Activated T-helper 17 cell treated with anti-CD3 and anti-CD28 coated beads, Interleukin-2, amount 50 U/mL, for 72 hours (primary cell): ENCODE data around the gene KLRD1. TPM values are rescaled to one million over a fixed set of nuclear protein-coding genes. Genes with fewer than 3 reads are reported as not detected.
"Not testable (repeated sequence)": the region's sequence is repeated elsewhere in the genome, so short reads cannot be mapped to it uniquely, and the experiment has no call there.

Experiments used
- ATAC-seq: fragments of 150-1000 bp; cut with Tn5 transposase; replicated peaks from 2 replicates; pipeline ENCODE4 v1.10.0; 2021; ENCODE audit warnings: mild to moderate bottlenecking, moderate library complexity
- H3K27ac Mint-ChIP-seq: one replicate; pipeline ENCODE4 v1.8.0; 2022; ENCODE audit warnings: mixed read lengths
- H3K27me3 Mint-ChIP-seq: one replicate; pipeline ENCODE4 v1.8.0; 2022; ENCODE audit warnings: mixed read lengths
- H3K36me3 Mint-ChIP-seq: one replicate; pipeline ENCODE4 v1.8.0; 2022; ENCODE audit warnings: low read depth, mild to moderate bottlenecking, mixed read lengths
- H3K4me1 Mint-ChIP-seq: one replicate; pipeline ENCODE4 v1.8.0; 2022; ENCODE audit warnings: mixed read lengths
- H3K4me3 Mint-ChIP-seq: one replicate; pipeline ENCODE4 v1.8.0; 2022; ENCODE audit warnings: mild to moderate bottlenecking, mixed read lengths
- H3K9me3 Mint-ChIP-seq: one replicate; pipeline ENCODE4 v1.8.0; 2022; ENCODE audit warnings: mixed read lengths
- total RNA-seq, 2 donors: library from RNA; stranded (reverse); gene quantifications; one replicate each; pipeline ENCODE4 v1.2.3, GENCODE V29; 2022

The KLRD1 gene
- total RNA-seq, 2 donors from 2014 or later, result 1.1 TPM; not detected in 1

DNA sequence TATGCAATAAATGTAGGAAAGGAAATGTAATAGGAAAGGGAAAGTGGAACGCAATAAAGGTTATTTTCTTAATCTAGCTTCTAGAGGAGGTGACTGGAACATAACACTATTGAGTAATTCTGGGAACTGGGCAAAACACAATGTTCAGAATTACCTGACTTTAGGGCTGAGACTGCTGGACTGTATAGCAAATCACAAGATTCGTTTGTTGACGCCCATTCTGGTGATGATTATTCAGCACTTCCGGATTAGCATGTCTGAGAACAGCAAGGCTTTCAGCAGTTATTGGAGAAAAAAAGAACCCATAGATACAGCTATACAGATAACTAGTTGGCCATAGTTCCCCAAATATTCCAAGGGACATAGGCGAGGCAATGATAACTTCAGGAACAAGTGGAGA lies 2.3 kb upstream of the KLRD1 start:
- peaks cover 11% of the 10 kb centered on the region for H3K27me3 Mint-ChIP-seq
- H3K4me1 Mint-ChIP-seq, result peaks cover 11% of the 10 kb centered on the region
- no peaks in the 10 kb centered on the region for H3K9me3 Mint-ChIP-seq
- H3K4me3 Mint-ChIP-seq, result no peak overlapping the region
- peak overlapping the region; percentile 28 for H3K27ac Mint-ChIP-seq
- no peak for ATAC-seq
- no peaks in the 10 kb centered on the region for H3K36me3 Mint-ChIP-seq

DNA sequence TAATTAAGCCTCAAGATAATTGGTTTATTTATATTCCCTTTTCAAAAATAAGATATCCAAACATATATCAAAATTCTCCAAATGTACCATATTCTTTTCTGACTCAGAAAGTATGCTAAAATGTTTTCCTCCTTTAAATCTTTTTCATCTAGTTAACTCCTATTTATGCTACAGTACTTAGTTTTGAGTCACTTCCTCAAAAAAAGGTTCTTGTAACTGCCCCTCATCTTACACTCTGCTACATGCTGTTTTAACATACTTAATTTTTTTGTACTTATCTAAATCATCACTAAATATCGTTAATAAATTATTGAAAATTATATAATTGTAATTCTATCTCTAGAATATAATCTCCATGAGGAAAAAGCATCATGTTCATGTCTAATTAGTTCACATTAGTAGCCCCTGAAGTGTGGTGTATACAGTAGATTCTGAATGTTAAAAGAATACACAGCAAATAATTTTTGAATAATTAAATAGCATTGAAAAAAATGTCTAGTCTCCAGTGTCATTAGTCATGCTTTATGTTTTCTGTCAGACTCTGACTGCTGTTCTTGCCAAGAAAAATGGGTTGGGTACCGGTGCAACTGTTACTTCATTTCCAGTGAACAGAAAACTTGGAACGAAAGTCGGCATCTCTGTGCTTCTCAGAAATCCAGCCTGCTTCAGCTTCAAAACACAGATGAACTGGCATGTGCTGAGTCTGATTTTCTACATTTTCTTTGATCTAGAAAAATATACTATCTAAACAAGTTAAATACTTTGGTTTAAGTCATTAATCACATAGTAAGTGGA lies 3.5 kb downstream of the KLRD1 start:
- no peak for ATAC-seq
- no peak overlapping the region for H3K27ac Mint-ChIP-seq
- H3K36me3 Mint-ChIP-seq, result no peaks in the 10 kb centered on the region
- H3K9me3 Mint-ChIP-seq, result no peaks in the 10 kb centered on the region
- H3K4me3 Mint-ChIP-seq, result no peak overlapping the region
- peaks cover 6% of the 10 kb centered on the region for H3K27me3 Mint-ChIP-seq
- H3K4me1 Mint-ChIP-seq, result no peaks in the 10 kb centered on the region

DNA sequence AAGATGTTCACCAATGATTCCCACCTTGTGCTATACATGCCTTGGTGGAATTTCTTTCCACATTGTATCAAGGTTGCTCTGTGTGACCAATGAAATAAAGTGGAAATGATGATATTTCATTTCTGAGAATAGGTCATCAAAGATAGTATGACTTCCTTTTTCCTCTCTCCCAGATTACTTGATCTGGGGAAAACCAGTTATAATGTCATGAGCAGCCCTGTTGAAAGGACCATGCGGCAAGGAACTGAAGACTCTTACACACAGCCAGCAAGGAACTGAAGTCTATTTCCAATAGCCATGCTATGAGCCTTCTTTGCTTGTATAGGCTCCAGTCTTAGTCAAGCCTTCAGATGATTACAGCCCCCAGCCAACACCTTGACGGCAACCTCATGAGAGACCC lies 11.7 kb downstream of the KLRD1 start:
- no peak overlapping the region for H3K27ac Mint-ChIP-seq
- H3K4me1 Mint-ChIP-seq, result peaks cover 7% of the 10 kb centered on the region
- H3K4me3 Mint-ChIP-seq, result peak overlapping the region; percentile 9
- H3K36me3 Mint-ChIP-seq, result no peaks in the 10 kb centered on the region
- H3K9me3 Mint-ChIP-seq, result no peaks in the 10 kb centered on the region
- no peak for ATAC-seq
- peaks cover 15% of the 10 kb centered on the region for H3K27me3 Mint-ChIP-seq

DNA sequence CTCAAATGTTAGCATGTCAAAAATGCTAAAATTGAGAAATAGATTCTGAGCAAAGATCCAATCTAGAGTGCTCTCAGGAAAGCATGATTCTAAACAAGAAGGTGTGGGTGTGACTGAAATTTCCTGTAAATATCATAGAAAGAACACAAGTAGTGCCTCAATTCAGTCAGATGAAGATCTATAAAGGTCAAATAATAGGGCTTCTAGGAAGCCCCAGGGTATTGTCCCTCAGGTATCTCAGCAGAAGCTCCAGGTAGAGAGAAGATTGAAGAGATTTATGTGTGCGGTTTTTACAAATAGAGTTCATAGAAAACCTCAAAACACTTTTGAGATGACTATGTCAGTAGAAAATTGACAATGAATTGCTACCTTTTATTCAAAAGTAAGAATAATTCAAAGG lies 13.0 kb downstream of the KLRD1 start:
- Mint-ChIP-seq H3K4me1 (peaks cover 7% of the 10 kb centered on the region), H3K36me3 (no peaks in the 10 kb centered on the region), H3K27ac (peak overlapping the region; percentile 15), H3K27me3 (peaks cover 19% of the 10 kb centered on the region), H3K9me3 (no peaks in the 10 kb centered on the region), H3K4me3 (peak overlapping the region; percentile 18)
- ATAC-seq, result peak; percentile 93

DNA sequence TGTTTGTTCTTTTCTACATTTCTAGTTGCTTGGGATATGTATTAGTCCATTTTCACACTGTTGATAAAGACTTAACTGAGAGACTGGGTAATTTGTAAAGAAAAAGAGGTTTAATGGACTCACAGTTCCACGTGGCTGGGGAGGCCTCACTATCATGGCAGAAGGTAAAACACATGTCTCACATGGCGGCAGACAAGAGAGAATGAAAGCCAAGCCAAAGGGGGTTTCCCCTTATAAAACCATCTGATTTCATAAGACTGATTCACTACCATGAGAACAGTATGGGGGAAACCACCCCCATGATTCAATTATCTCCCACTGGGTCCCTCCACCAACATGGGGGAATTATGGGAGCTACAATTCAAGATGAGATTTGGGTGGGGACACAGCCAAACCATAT lies 21.0 kb downstream of the KLRD1 start:
- not testable (repeated sequence) for H3K36me3 Mint-ChIP-seq

DNA sequence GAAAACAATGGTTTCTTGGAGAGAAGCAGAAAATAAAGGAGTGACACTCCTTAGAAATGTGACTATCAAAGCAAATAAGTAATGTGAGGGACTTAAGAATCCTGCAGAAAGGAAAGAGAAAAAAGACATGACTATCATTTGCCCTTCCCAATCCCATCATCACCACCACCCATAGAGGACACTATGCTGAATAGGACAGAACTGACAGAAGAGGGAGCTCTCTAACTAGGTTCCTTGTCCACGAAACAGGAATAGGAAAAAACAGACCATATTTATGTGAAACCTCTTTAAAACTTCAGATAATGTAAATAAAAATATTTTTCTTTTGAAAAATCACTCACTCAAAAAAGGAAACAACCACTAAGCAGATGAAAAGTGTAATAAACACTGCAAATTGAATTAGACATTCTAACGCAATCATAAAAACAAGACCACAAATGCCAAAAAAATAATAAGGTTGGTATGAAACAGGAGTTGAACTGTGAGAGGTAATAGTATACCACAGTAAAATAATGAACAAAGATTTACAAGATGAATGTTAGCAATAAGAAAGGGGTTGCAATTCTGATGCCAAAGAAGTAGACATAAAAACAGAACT lies 24.1 kb downstream of the KLRD1 start:
- peaks cover 8% of the 10 kb centered on the region for H3K9me3 Mint-ChIP-seq
- ATAC-seq, result no peak
- no peaks in the 10 kb centered on the region for H3K4me1 Mint-ChIP-seq
- peaks cover 4% of the 10 kb centered on the region for H3K27me3 Mint-ChIP-seq
- no peaks in the 10 kb centered on the region for H3K36me3 Mint-ChIP-seq
- H3K27ac Mint-ChIP-seq, result no peak overlapping the region
- no peak overlapping the region for H3K4me3 Mint-ChIP-seq

More for the DNA sequence above, 21.0 kb downstream of the KLRD1 start:
- H3K27ac Mint-ChIP-seq, H3K4me3 Mint-ChIP-seq, H3K9me3 Mint-ChIP-seq, H3K4me1 Mint-ChIP-seq: not testable (repeated sequence)
- peak; percentile 85 for ATAC-seq
- peaks cover 16% of the 10 kb centered on the region for H3K27me3 Mint-ChIP-seq

DNA sequence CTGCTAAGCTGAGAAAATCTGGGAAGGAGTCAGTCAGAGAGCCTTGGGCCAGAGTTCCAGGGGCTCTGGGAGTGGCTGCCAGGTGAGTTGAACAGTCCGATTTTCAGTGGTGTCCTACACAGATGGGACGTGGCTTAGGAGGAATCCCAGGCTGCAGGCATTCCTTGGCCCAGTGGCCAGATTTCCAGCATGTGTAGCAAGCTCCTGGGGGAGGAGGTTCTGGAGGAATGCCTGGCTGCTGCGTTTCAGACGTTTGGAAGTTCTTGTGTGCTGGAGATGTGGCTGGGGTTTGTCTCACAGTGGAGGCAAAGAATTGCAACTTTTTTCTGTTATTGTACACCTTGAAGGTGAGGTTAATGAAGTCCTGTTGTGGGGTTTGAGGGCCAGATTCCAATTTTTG lies 28.5 kb downstream of the KLRD1 start:
- not testable (repeated sequence) for H3K36me3 Mint-ChIP-seq, H3K27ac Mint-ChIP-seq, ATAC-seq, H3K9me3 Mint-ChIP-seq, H3K4me3 Mint-ChIP-seq, H3K4me1 Mint-ChIP-seq, H3K27me3 Mint-ChIP-seq

DNA sequence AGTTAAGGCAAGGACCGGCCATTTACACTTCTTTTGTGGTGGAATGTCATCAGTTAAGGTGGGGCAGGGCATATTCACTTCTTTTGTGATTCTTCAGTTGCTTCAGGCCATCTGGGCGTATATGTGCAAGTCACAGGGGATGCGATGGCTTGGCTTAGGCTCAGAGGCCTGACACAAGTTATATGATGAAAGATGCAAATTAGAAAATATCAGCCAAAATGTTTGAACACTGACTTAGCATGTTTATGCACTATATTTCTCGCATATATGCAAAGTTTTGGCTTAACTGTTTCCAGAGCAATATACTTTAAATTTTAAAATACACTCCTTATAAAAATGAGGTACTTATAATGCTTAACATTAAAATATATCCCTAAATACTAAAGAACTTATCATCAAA lies 30.8 kb downstream of the KLRD1 start:
- not testable (repeated sequence) for H3K4me1 Mint-ChIP-seq, H3K27me3 Mint-ChIP-seq, H3K4me3 Mint-ChIP-seq, H3K9me3 Mint-ChIP-seq, ATAC-seq, H3K27ac Mint-ChIP-seq, H3K36me3 Mint-ChIP-seq

DNA sequence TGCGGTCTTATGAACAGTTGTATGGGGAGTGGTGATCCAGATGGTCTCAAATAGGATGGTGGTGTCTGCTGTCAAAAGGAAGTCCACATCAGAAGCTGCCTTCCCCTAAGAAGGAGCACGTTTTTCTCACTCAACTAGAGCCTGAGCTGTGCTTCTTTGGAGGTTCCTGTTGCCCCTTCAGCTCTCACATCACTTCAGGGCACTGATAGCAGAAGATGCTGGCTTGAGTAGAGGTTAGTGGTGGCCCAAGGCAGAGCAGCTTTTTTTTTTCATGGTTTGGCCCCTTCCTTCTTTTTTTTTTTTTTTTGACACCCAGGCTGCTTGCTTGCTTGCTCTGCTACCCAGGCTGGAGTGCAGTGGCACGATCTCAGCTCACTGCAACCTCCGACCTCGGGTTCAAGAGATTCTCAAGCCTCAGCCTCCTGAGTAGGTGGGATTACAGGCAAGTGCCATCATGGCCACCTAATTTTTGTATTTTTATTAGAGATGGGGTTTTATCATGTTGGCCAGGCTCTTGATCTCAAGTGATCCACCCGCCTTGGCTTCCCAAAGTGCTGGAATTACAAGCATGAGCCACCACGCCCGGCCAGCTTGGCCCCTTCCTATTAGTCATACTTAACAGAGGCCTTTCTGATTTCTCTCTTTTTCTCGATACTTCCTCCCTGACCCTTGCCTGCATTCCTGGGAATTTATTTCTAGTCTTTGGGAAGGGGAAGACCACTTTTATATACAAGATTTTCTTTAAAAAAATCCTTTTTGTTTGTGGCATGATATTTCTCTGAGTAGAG lies 31.6 kb downstream of the KLRD1 start:
- Mint-ChIP-seq H3K4me3 (no peak overlapping the region), H3K9me3 (no peaks in the 10 kb centered on the region), H3K4me1 (no peaks in the 10 kb centered on the region), H3K36me3 (no peaks in the 10 kb centered on the region), H3K27ac (no peak overlapping the region), H3K27me3 (peaks cover 5% of the 10 kb centered on the region)
- no peak for ATAC-seq

DNA sequence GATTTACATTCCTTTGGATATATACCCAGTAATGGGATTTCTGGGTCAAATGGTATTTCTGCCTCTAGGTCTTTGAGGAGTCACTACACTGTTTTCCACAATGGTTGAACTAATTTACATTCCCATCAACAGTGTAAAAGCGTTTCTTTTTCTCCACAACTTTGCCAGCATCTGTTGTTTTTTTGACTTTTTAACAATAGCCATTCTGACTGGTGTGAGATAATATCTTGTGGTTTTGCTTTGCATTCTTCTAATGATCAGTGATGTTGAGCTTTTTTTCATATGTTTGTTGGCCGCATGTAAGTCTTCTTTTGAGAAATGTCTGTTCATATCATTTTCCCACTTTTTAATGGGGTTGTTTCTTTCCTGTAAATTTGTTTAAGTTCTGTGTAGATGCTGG lies 33.3 kb downstream of the KLRD1 start:
- H3K27me3 Mint-ChIP-seq, H3K27ac Mint-ChIP-seq, H3K9me3 Mint-ChIP-seq, H3K36me3 Mint-ChIP-seq, H3K4me1 Mint-ChIP-seq, ATAC-seq, H3K4me3 Mint-ChIP-seq: not testable (repeated sequence)

DNA sequence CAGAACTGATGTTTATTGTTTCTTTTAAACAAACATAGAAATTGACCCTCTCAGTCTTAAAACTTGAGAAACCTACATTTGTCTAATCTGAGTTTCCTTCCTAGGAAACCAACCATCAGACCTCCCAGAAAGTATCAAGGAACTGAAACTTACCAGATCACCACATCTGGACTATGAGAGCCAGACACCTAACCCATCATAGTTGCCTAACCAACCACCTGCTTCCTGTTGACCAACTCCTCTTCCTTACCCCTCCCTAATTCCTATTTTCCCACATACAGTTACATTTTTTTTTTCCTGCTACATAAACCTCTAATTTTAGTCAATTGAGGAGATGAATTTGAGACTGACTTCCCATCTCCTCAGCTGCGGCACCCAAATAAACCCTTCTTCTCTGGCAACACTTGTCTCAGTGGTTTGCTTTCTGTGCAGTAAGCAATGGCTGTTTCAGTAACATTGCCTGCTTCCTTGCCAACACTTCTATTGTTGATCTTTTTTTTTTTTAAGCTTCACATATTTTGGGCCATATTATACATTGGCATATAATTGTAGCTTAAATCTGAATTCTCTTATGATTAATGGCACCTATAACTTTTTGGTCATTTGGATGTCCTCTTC lies 34.3 kb downstream of the KLRD1 start:
- no peak for ATAC-seq
- Mint-ChIP-seq H3K4me1 (no peaks in the 10 kb centered on the region), H3K36me3 (no peaks in the 10 kb centered on the region), H3K4me3 (no peak overlapping the region), H3K27me3 (peaks cover 5% of the 10 kb centered on the region), H3K27ac (no peak overlapping the region), H3K9me3 (no peaks in the 10 kb centered on the region)

DNA sequence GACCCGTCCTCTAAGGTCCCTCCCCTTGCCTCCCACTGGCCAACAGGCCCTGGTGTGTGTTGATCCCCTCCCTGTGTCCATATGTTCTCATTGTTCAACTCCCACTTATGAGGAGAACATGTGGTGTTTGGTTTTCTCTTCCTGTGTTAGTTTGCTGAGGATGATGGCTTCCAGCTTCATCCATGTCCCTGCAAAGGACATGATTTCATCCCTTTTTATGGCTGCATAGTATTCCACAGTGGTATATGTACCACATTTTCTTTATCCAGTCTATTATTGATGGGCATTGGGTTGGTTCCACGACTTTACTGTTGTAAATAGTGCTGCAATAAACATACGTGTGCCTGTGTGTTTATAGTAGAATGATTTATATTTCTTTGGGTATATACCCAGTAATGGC lies 43.8 kb downstream of the KLRD1 start:
- peaks cover 24% of the 10 kb centered on the region for H3K27me3 Mint-ChIP-seq
- not testable (repeated sequence) for H3K36me3 Mint-ChIP-seq, H3K4me1 Mint-ChIP-seq, H3K4me3 Mint-ChIP-seq, H3K27ac Mint-ChIP-seq, H3K9me3 Mint-ChIP-seq, ATAC-seq

DNA sequence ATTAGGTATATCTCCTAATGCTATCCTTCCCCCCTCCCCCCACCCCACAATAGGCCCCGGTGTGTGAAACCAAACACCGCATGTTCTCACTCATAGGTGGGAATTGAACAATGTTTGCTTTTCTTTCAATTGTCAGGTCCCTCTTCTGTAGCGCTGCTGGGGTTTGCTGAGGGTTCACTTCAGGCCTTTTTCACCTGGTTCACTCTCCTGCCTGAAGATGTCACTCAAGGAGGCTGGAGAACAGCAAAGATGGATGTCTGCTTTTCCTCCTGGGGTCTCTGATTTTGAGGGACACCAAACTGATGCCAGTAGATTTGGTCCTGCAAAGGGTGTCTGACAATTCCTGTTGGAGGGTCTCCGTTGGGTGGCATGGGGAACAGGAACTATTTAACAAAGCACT lies 46.4 kb downstream of the KLRD1 start:
- ATAC-seq, result no peak
- no peaks in the 10 kb centered on the region for H3K36me3 Mint-ChIP-seq
- H3K27me3 Mint-ChIP-seq, result peaks cover 36% of the 10 kb centered on the region
- H3K9me3 Mint-ChIP-seq, result no peaks in the 10 kb centered on the region
- no peak overlapping the region for H3K27ac Mint-ChIP-seq
- H3K4me3 Mint-ChIP-seq, result no peak overlapping the region
- no peaks in the 10 kb centered on the region for H3K4me1 Mint-ChIP-seq

DNA sequence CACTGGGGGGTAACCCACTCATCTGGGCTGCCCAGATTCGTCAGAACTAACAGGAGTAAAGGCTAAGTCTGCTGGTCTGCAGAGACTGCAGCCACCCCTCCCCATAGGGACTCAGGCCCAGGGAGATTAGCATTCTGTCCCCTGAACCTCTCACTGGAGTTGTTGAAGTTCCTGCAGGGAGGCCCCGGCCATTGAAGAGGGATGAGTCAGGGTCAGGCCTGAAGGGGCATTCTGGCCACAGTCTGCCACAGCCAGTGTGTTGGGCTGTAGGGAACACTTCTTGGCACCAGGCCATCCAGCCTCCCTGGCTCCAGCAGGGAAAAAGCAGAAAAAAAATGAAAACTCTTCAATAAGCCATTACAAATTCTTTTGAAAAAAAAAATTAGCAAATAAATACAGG lies 46.8 kb downstream of the KLRD1 start:
- H3K4me1 Mint-ChIP-seq, result no peaks in the 10 kb centered on the region
- no peak for ATAC-seq
- no peak overlapping the region for H3K27ac Mint-ChIP-seq
- no peaks in the 10 kb centered on the region for H3K36me3 Mint-ChIP-seq
- H3K27me3 Mint-ChIP-seq, result peaks cover 36% of the 10 kb centered on the region
- no peak overlapping the region for H3K4me3 Mint-ChIP-seq
- no peaks in the 10 kb centered on the region for H3K9me3 Mint-ChIP-seq
